Duodenal mucosa (tissue), 2 donors: ENCODE data around the gene SCIN.

ENCODE experiments used
- H3K27ac ChIP-seq: one replicate; pipeline ENCODE4 v1.7.0; 2013; ENCODE audit warnings: low read depth, low read length
- H3K27me3 ChIP-seq, 2 donors: one replicate each; pipeline ENCODE4 v1.7.0; 2013; ENCODE audit warnings: low read length in 2 of 2, control low read depth in 1 of 2; ENCODE audit not compliant: insufficient read depth in 2 of 2, control insufficient read depth in 1 of 2
- H3K36me3 ChIP-seq, 2 donors: one replicate each; pipeline ENCODE4 v1.7.0; 2013; ENCODE audit warnings: low read length in 2 of 2, control low read depth in 1 of 2; ENCODE audit not compliant: insufficient read depth in 2 of 2, control insufficient read depth in 1 of 2
- H3K4me1 ChIP-seq, 2 donors: one replicate each; pipeline ENCODE4 v1.7.0; 2013; ENCODE audit warnings: low read length in 2 of 2, control low read depth in 1 of 2; ENCODE audit not compliant: insufficient read depth in 2 of 2, control insufficient read depth in 1 of 2
- H3K4me3 ChIP-seq, 2 donors: one replicate each; pipeline ENCODE4 v1.7.0; 2013; ENCODE audit warnings: low read length in 2 of 2, low read depth in 1 of 2
- H3K9ac ChIP-seq, 2 donors: one replicate each; pipeline ENCODE4 v1.7.0; 2013; ENCODE audit warnings: low read length in 2 of 2, low read depth in 1 of 2
- H3K9me3 ChIP-seq, 2 donors: one replicate each; pipeline ENCODE4 v1.7.0; 2013; ENCODE audit warnings: low read length in 2 of 2, control low read depth in 1 of 2; ENCODE audit not compliant: control insufficient read depth in 1 of 2

The SCIN gene

GRCh38 chr7:12607134-12607533 is 36.6 kb downstream of the SCIN start:
- Histone ChIP-seq H3K4me3 (no peak overlapping the region), H3K36me3 (peaks cover 0 to 4% of the 10 kb centered on the region in 2 donors), H3K27ac (no peak overlapping the region), H3K4me1 (no peaks in the 10 kb centered on the region), H3K27me3 (no peaks in the 10 kb centered on the region), H3K9me3 (no peaks in the 10 kb centered on the region), H3K9ac (no peak overlapping the region)

- no peaks in the 10 kb centered on the region for H3K9me3 ChIP-seq
- no peaks in the 10 kb centered on the region for H3K4me1 ChIP-seq
- no peaks in the 10 kb centered on the region for H3K27me3 ChIP-seq
- no peak overlapping the region for H3K9ac ChIP-seq
- peaks cover 0 to 1% of the 10 kb centered on the region in 2 donors for H3K36me3 ChIP-seq
- H3K27ac ChIP-seq = no peak overlapping the region
- no peak overlapping the region for H3K4me3 ChIP-seq
Measured at GRCh38 chr7:12609561-12609960, 39.0 kb downstream of the SCIN start.

- H3K9ac ChIP-seq = no peak overlapping the region
- no peaks in the 10 kb centered on the region for H3K4me1 ChIP-seq
- H3K36me3 ChIP-seq = no peaks in the 10 kb centered on the region
- no peaks in the 10 kb centered on the region for H3K9me3 ChIP-seq
- no peaks in the 10 kb centered on the region for H3K27me3 ChIP-seq
- no peak overlapping the region for H3K27ac ChIP-seq
- H3K4me3 ChIP-seq = no peak overlapping the region
Measured at GRCh38 chr7:12610899-12611298, 40.4 kb downstream of the SCIN start.

GRCh38 chr7:12612622-12613021 is 42.1 kb downstream of the SCIN start:
- Histone ChIP-seq H3K36me3 (no peaks in the 10 kb centered on the region), H3K4me1 (no peaks in the 10 kb centered on the region), H3K4me3 (no peak overlapping the region), H3K27me3 (no peaks in the 10 kb centered on the region), H3K27ac (no peak overlapping the region), H3K9me3 (no peaks in the 10 kb centered on the region), H3K9ac (no peak overlapping the region)

- H3K9me3 ChIP-seq = no peaks in the 10 kb centered on the region
- H3K9ac ChIP-seq = no peak overlapping the region
- H3K27ac ChIP-seq = no peak overlapping the region
- no peaks in the 10 kb centered on the region for H3K36me3 ChIP-seq
- H3K4me1 ChIP-seq = no peaks in the 10 kb centered on the region
- no peak overlapping the region for H3K4me3 ChIP-seq
- no peaks in the 10 kb centered on the region for H3K27me3 ChIP-seq
Measured at GRCh38 chr7:12619461-12620069, 49.0 kb downstream of the SCIN start.

GRCh38 chr7:12620371-12620770 is 49.9 kb downstream of the SCIN start:
- H3K4me1 ChIP-seq = no peaks in the 10 kb centered on the region
- H3K9me3 ChIP-seq = no peaks in the 10 kb centered on the region
- H3K9ac ChIP-seq = no peak overlapping the region
- H3K27ac ChIP-seq = no peak overlapping the region
- no peaks in the 10 kb centered on the region for H3K36me3 ChIP-seq
- no peak overlapping the region for H3K4me3 ChIP-seq
- no peaks in the 10 kb centered on the region for H3K27me3 ChIP-seq

GRCh38 chr7:12623223-12623622 is 52.7 kb downstream of the SCIN start:
- Histone ChIP-seq H3K36me3 (peaks cover 0 to 3% of the 10 kb centered on the region in 2 donors), H3K27ac (no peak overlapping the region), H3K4me3 (no peak overlapping the region), H3K27me3 (no peaks in the 10 kb centered on the region), H3K9me3 (no peaks in the 10 kb centered on the region), H3K4me1 (no peaks in the 10 kb centered on the region), H3K9ac (no peak overlapping the region)

- H3K4me1 ChIP-seq = no peaks in the 10 kb centered on the region
- no peak overlapping the region for H3K27ac ChIP-seq
- no peaks in the 10 kb centered on the region for H3K9me3 ChIP-seq
- H3K9ac ChIP-seq = no peak overlapping the region
- peaks cover 0 to 3% of the 10 kb centered on the region in 2 donors for H3K36me3 ChIP-seq
- H3K4me3 ChIP-seq = no peak overlapping the region
- no peaks in the 10 kb centered on the region for H3K27me3 ChIP-seq
Measured at GRCh38 chr7:12623885-12624498, 53.5 kb downstream of the SCIN start.

GRCh38 chr7:12625836-12626235 is 55.3 kb downstream of the SCIN start:
- Histone ChIP-seq H3K36me3 (peaks cover 0 to 3% of the 10 kb centered on the region in 2 donors), H3K4me1 (no peaks in the 10 kb centered on the region), H3K27ac (no peak overlapping the region), H3K9me3 (no peaks in the 10 kb centered on the region), H3K27me3 (no peaks in the 10 kb centered on the region), H3K4me3 (no peak overlapping the region), H3K9ac (no peak overlapping the region)

- no peak overlapping the region for H3K27ac ChIP-seq
- H3K4me1 ChIP-seq = no peaks in the 10 kb centered on the region
- no peaks in the 10 kb centered on the region for H3K9me3 ChIP-seq
- H3K9ac ChIP-seq = no peak overlapping the region
- no peaks in the 10 kb centered on the region for H3K27me3 ChIP-seq
- H3K4me3 ChIP-seq = no peak overlapping the region
- H3K36me3 ChIP-seq = peaks cover 0 to 3% of the 10 kb centered on the region in 2 donors
Measured at GRCh38 chr7:12629816-12630512, 59.4 kb downstream of the SCIN start.
